GM21447 (cell line): ENCODE results near the gene SLC12A7.

Experiments
- ATAC-seq: cut with Tn5 transposase; IDR thresholded peaks from one replicate; pipeline ENCODE4 v1.9.1; 2021; ENCODE audit not compliant: unreplicated experiment

SLC12A7 gene

DNA sequence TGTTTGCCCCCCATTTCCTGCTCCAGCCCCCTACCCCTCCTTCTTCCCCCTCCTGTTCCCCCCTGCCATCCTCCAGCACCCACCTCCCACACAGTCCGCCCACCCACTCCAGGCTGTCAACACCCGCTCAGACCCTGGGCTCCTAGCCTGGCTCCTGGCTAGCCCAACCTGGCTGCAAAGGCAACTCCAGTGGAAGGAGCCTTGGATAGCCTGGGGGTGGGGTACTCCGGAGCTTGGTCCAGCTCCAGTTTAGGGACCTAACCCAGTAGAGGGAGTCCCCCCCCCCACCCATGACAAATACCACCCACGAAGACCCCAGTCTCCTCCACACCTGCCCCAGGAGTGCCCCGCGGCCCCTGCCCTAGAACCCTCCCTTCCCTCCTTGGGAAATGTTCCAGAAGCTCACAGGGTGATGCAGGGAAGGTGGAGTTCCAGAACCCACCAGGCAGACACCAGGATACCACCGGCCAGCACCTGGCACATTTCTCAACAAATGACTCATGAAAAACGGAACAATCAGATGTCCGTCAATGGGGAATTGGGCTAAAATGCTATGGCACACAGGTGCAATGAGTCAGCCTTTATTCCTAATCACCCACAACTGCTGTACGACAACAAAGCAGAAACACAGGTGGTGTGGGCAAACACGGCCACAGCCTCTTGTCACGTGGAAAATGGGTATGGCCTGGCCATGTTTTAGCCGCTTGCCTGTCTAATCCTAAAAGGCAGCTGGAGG lies 901 bp upstream of the SLC12A7 start:
- ATAC-seq = no peak

DNA sequence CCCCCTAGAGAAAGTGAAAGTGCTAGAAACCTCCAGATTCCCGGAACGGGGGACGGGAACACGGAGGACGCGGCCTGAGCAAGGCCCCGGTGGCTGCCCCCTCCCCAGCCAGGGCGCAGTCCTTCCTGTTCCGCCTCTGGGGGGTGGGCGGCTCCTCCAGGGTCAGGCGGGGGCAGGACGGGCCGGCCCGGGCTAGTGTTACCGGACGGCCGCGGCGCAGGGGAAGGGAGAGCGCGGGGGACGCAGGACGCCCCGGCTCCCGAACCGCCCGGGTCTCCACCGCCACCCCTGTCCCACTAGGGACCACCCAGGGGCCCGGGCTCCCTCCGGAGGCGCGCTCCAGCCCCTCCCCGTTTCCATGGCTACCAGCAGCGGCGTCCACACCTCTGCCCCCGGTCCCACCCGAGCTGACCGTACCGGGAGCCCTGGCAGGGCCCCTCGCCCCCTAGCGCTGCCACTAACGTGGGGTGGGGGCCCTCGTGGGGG lies 579 bp downstream of the SLC12A7 start:
- peak; percentile 17 for ATAC-seq

DNA sequence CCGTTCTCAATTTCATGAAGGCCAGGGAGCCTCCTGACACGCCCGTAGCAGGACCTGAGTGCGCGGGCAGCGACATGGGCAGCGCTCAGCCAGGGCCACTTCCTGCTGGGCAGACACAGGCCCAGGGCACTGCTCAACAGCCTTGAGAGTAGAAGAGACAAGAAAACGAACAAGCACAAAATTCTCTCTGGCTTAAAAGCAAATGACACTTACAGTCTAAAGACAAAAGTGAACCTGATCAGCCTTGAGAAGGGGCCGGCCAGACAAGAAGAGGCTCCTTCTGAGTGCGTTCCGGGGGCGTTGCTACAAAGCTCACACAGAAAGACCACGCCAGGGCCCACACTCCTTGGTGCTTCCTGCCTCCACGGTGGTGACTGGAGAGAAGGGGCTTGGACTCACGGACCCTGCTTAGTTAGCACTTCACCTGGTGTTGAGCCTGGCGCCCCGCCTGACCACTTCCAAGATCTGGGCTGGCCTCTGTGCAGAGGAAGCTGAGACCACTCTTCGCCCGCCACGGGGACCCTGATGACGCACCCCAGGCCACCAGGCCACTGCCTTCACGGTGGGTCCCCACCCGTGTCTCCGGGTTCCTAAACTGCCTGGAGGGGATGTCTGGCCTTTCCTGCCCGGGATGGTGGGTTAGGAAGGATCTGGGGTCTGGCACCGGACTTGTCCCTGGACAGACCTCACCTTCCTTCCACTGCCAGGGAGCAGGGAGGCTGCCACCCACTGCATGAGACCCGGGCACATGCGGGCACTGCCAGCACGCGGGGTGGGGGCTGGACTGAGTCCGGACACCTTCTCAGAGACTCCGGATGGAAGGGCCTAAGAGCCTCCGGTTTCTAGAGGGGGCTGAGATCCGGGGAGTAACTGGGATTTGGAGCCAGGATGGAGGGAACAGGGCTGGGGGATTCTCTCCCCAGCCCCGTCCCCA lies 1.3 kb downstream of the SLC12A7 start:
- ATAC-seq = peak; percentile 8

DNA sequence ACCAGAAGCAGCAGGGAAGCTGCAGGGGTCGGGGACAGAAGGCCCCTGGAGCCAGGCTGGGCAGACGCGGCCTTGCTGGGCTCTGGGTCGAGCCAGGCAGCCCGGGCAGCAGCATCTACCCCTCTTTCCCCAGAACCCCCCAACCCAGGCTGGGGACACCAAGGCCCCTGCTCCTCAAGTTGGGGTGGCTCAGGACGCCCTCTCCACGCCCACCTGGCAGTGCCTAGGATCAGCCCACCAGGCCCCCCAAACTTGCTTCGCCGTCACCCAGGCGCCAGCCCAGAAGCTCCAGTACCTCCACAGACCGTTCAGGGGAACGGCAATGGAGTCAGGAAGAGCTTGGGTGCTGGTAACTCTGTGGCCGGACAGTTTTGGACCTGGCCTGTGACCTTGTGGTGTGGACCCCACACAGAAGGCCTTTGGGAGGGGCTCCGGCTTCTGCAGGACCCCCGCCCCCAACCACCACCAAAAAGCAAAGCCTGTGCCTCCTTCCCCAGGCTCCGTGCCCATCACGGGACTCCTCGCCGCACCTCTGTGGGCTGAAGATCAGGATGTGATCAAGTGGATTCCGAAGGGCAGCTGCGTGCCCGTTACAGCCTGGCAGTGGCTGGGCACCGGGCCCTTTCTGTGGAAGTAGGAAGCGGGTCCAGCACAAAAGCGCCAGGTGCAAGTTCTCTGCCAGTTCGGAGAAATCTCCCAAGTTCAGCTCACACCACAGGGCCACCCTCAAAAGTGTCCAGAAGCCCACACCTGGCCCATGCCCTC lies 2.1 kb downstream of the SLC12A7 start:
- ATAC-seq = no peak

DNA sequence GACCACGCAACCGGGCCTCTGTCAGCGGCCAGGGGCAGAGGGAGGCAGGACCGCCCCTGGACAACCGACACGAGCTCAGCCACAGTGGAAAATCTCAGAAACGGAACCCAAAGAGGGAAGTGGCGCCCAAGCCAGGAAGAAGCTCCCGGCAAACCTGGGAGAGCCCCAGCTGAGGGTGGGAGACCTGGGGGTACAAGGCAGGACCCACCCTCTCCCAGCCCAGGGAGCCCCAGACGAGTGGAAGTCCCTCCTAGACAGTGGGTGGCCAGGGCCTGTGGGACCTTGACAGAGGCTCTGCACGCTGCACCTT lies 3.0 kb downstream of the SLC12A7 start:
- ATAC-seq = no peak

DNA sequence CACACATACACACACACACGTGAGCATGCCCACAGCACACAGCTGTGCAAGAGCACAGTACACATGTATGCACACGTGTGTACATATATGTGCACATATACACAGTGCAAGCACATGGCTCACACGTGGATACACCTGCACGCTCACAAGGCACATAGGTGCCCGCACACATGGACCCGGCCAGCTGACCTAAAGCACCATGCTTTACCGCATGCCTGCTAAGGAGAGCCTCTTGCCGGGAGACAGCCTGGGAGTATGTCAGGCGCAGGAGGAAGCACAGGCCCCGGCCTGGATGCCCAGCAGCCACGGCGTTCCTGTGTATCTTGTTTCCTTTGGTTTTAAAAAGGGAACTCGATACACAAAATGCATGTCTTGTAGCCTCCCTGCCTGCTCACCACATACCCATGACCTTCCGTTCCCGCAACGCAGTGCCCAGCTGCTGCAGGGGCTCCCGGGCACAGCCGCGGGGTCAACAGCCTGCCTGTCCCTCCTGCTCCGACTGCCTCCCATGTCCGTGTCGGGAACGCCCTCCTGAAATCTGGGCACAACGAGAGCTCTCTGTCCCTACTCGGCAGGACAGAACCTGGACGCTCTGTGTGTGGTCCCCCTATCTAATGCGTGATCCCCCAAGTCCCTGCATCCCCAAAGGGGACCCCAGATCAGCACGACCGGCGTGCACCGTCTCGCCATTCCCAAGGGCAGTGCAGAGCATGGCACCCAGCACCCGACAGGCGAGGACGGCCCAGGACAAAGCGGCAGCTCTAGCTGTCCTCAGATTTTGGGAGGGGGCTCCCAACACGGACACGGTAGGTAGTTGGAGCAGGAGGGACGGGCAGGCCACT lies 3.6 kb downstream of the SLC12A7 start:
- ATAC-seq = no peak

DNA sequence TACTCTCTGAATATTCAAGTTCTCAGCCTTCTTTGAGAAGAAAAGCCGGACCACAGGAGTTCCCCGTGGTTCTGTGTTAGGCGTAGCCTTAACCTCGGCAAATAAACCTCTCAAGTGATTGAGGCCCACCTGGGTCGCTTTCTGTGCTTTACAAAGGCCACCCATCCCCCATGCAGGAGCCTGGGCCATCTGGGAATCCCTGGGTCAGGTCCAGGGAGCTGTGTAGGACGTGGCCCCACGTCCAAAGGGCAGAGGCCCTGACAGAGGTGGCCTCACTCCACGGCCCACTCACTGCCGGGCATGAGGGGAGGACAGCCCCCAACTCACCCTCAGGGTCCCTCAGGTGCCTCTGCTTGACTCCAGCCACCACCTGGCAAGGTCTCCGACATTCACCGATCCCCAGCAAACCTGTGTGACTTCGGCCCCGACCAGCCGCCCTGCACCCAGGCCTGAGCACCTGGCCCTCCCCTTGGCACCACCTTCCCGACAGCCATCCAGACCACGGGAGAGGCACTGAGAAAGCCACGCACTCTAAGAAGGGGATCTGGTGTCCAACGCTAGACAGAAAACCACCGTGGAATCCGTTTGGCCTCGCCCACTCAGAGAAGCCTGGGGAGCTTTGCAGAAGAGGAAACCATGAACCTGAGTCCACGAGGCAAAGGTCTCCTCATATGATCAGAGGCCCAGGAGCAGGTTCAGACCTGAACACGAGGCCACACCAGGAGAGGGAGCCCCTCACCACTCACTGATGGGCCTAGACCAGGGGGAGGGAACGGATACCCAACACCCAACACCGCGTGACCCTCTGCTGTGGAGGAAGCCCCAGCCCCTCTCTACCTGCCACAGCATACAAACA lies 4.5 kb downstream of the SLC12A7 start:
- ATAC-seq = no peak

DNA sequence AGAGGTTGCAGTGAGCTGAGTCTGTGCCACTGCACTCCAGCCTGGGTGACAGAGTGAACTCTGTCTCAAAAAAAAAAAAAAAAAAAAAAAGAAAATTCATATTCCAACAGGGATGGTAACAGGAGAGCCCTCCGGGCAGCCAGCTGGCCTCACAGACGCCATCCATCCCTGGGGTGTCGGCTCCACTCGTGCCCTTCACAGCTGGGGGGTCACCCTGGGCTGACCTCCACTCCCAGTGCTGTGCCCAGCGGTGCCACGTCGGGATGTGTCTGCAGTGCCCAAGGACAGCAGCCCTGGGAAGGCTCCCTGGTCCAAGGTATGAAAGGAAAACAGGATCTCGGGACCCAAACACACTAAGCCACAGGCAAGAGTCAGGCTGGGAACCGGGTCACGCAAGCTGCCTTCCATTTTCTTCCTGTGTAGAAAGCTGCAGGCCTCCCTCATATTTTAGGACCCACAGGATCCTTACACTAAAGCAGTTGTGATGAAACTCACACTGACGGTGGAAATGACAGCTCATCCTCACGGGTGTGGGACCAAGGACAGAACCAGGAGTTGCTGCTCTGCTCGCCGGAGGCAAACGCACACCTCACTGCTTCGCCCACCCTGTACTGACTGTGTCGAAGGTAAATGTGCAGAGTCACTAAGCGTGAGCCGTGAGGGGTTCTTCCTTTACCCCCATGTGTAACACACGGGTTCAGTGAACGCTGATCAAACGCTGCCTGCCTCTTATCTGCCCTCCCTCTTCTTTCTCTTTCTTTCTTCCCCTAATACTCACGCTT lies 5.3 kb downstream of the SLC12A7 start:
- no peak for ATAC-seq

DNA sequence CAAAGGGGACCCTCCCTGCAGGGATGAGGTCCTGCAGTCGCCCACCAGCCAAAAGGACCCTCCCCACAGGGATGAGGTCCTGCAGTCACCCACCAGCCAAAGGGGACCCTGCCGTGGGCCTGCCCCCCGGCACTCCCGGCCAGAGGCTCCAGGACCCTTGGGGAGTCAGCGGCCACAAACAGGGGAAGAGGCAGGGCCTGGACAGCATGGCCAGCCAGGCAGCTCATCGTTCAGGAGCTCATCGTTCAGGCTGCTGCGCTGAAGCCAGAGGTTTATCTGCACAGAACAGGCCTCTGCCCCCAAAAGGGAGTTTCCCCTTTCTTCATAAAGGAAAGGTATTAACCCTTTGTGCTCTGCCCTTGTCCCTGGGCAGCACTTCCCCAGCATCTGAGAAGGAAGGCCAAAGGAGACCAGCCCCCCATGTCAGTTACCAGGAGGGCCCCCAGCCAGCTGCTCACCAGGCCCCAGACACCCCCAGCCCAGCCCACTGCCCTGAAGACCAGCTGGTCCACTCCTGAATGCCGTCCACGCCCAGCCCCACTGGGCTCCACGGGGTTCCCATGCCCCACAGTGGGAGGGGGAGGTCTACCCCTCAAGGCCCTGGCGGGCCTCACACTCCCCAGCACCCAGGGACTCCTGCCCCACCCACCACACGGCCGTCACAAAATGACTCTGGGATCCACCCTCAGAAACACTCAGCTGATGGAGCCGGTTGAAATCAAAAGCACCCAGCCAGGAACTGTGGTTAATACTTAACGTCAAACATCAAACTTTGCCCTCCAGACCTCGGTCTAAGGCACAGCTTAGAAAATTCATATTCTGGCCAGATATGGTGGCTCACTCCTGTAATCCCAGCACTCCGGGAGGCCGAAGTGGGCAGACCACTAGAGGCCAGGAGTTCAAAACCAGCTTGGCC lies 6.3 kb downstream of the SLC12A7 start:
- peak; percentile 46 for ATAC-seq

DNA sequence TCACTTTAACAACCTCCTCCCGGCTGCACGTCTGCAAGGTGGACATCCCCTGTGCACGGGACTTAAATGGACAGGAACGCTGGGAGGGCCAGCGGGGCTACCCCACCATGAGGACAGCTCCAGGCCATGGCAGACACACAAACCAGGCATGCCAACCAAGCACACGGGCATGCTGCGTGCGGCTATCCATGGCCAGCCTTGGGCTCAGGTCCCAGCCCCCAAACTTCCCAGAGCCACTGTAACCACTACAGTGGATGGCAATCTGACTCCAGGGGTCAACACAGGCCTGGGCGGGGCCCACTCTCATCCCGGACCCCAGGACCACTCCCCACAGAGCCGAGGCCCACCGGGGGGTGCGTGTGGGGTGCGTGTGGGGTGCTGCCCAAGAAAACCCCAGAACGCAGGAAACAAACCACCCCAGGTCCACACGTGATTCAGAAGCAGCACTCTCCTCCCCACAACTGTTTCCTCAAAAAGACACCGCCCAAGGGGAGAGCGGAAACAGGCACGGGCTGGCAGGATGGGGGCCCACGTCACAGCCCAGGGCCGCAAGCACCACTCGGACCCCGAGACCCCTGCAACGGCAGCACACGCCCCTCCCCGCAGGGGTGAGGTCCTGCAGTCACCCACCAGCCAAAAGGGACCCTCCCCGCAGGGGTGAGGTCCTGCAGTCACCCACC lies 7.4 kb downstream of the SLC12A7 start:
- peak; percentile 47 for ATAC-seq

DNA sequence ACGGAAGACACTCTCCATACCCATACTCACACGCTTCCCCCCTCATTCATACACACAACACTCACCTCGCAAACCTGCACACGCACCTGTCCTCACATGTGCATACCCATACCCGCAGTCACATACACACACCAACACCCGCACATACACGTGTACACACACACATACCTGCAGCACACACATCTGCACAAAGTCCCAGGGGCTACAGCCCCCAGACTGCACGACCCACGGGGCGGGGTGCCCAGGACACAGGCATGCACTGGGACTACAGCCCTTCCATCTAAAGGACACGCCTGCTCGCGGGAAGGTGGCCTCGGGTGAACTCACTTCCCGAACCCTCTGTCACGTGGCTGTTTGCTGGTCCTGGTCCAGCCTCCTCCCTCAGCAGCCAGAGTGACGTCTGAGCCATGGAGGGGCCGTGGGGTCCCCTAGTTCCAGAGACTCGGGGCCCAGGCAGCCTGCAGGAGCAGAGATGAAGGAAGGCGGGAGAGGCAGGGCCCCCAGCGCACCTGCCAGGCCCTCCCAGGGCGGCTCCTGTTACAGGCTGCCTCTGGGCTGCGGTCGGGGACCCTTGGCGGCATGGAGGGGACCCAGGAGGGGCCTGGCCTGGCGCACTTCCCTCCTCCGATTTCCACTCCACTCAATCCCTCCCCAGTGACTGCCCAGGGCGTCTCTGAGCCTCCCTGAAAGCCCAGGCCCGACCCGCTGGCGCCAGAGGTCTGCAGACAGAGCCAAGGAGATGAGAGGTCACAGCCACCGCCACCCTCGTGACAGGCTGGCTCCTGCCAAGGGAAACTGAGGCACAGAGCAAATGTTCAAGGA lies 8.1 kb downstream of the SLC12A7 start:
- ATAC-seq = no peak

DNA sequence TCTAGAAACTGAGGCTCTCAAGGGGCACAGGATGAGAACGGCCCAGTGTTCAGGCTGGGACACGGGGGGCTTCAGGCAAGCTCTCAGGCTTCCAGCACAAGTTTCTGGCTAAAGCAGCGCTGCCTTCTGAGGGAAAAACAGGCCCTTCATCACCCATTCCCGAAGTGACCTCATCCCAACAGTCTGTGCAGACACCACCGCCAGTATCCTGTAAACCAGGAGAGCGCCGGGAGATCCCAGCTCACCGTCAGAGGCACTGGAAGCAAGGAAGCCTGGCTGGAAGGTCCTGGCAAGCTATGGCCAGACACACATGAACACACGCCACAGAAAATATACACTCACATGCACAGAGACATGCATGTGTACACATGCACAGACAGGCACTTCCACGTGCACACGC lies 8.8 kb downstream of the SLC12A7 start:
- ATAC-seq = no peak

DNA sequence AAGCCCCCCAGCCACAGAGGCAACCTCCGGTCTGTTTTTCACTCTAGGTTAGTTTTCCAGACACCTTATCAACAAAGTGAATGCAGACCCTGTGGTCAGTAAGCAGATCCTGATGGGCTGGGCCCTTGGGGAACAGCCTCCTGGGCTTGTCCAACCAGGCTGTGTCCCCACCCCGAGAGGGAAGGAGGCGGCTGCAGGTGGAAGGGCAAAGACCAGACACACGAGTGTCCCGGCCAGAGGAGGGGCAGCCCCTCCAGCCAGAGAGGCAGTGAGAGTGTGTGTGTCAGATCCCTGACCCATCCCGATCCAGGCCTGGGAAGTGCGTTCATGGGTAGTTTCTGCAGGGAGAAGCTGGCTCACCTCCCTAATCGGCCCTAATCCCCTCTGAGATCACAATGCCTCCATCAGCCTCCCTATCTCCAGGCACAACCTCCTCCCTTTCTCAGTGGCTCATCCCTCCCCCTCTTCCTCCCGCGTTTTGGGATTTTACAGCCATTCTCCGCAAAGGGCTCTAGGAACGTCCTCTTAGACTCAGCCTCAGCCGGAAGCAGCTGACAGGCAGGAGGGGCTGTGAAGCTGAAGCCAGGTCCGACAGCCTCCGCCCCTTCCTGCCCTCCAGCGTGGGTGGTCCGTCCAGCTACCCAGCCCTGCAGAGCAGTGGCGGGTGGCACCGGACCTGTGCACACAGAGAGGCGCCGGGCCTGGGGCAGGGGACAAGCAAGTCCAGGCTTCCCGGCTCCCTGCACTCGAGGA lies 9.7 kb downstream of the SLC12A7 start:
- ATAC-seq = no peak

DNA sequence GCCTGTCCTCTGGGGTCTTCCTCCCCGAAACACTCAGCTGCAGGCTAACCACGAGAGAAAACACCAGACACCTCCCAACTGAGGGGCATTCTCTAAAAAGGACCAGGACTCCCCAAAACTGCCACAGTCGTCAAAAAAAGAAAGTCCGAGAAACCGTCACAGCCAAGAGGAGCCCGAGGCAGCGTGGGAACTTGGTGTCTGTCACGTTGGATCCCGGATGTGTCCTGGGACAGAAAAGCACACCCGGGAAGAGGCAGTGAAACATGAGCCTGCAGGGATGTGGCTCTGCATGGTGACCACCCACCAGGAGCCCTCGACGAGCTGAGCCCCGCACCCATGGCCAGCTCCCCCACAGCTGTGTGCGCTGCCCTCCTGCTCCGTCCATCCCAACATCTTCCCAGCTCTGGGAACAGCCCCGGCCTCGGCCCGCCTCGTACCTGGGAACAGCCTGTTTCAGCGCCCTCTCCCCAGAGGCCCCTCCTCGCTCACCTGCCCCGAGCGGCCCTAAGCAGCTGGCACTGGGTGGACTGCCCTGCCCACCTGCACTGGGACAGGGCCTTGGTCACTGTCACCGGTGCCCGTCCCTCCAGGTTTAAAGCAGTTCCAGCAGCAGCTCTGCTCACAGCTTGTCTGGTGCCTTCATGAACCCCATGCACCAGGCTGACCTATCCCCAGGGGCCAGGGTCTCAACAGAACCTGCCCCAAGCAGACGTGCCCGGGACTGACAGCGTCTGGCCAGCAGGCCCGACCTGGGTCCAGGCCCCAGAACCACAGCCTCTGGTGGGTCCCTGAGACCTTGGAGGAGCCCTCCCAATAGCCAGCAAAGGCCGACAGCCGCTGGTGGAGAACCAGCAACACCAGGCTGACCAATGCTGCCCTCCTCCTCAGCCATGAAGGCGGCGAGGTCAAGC lies 10.9 kb downstream of the SLC12A7 start:
- no peak for ATAC-seq
